AG04449 (cell line): ENCODE measurements around the gene ADAM8.
"Not testable (repeated sequence)": the region's sequence is repeated elsewhere in the genome, so short reads cannot be mapped to it uniquely, and the experiment has no call there.

Source experiments
- CTCF ChIA-PET: fragments of 350-600 bp; formaldehyde crosslinking; extraction: SDS; loops from one replicate; lab custom pipeline; 2021; ENCODE audit warnings: antibody characterized with exemption; lab: Yijun Ruan, JAX
- POLR2A ChIA-PET: fragments of 400-600, 350-600 bp; formaldehyde crosslinking; extraction: SDS; loops from one replicate; lab custom pipeline; 2020; ENCODE audit warnings: antibody characterized with exemption, inconsistent platforms; lab: Yijun Ruan, JAX
- DNase-seq: peaks from one replicate; pipeline ENCODE4 v3.0.0-alpha.2; 2010; ENCODE audit warnings: low read depth, low spot score
- H3K4me3 ChIP-seq: 2 replicates; pipeline ENCODE4 v1.5.1; 2011; ENCODE audit warnings: low read depth, mild to moderate bottlenecking, control low read depth, low read length
- CTCF ChIP-seq: IDR thresholded peaks from one replicate; pipeline ENCODE4 v1.5.1; 2011; ENCODE audit warnings: mild to moderate bottlenecking, moderate library complexity, low read length, control low read depth, inconsistent platforms; ENCODE audit not compliant: insufficient read depth; ENCODE audit errors: missing control alignments

Gene ADAM8

GRCh38 chr10:133276435-133277201 lies at the start of gene ADAM8:
TSS of gene ADAM8 (minus strand) at chr10:133276868. CDS start at chr10:133276817, 51 bp downstream.
- TF ChIP-seq CTCF = no peak
- H3K4me3 ChIP-seq = no peak within 1 kb of the TSS
- no peak for DNase-seq
- POLR2A ChIA-PET = no interaction called here
- CTCF ChIA-PET = interaction anchor here (1.8 kb wide), 1 partner anchor 53 kb away, joined by 4 read pairs; no protein-coding TSS in a partner anchor

GRCh38 chr10:133326223-133326551 lies 49.5 kb upstream of the ADAM8 start:
- ChIA-PET POLR2A (no interaction called here), CTCF (interaction anchor here (2.1 kb wide), 1 partner anchor 21 kb away, joined by 6 read pairs; the partner anchor contains the start of gene PRAP1)

DNA sequence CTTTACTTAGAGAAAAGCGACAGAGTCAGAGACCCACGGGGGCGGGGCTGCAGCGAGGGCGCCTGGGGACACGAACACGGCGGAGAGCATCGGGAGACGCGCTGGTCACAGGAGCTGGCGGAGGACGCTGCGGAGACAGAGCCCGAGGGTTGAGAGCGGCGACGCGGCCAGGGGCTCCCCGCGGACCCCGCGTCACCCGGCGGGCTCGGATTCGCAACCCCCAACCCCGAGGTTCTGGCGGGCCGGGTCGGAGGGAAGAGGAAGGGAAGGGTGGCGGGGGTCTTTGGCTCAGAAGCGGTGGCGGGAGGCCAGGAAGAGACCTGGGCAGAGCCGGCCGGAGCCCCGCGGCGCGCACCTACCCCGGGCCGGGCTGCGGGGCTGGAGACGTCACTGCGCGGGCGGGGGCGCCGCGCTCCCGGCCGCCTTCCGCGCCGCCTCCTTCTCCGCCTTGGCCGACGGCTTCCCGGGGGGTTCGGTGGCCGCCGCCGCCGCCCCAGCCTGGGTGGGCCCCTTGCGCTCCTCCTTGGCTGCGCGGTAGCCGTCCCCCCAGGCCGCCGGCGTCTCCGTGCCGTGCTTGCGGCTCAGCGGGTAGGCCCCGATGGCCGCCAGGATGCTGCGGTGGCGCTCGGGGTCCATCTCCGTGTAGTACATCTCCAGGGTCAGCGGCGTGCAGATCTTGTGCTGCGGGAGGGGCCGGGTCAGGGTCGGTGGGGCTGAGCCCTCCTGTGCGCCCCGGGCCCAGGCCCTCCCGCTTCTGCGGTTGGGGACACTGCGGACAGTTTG lies 49.0 kb upstream of the ADAM8 start:
- CTCF ChIA-PET = interaction anchor here (2.6 kb wide), 1 partner anchor 11 kb away, joined by 19 read pairs; no protein-coding TSS in a partner anchor
- DNase-seq = no peak
- POLR2A ChIA-PET = no interaction called here

More at GRCh38 chr10:133326223-133326551, 49.5 kb upstream of the ADAM8 start:
- TF ChIP-seq CTCF = no peak
- H3K4me3 ChIP-seq = peak overlapping the region; percentile 46
- DNase-seq = no peak

GRCh38 chr10:133324857-133325260 lies 48.2 kb upstream of the ADAM8 start:
- TF ChIP-seq CTCF = no peak
- no peak for DNase-seq
- CTCF ChIA-PET = interaction anchor here (2.6 kb wide), 1 partner anchor 10 kb away, joined by 19 read pairs; no protein-coding TSS in a partner anchor
- H3K4me3 ChIP-seq = peak overlapping the region; percentile 3; the same call in 1 of the 2 replicates
- POLR2A ChIA-PET = no interaction called here

More for the DNA sequence above, 49.0 kb upstream of the ADAM8 start:
- H3K4me3 ChIP-seq = peak overlapping the region; percentile 46
- TF ChIP-seq CTCF = no peak

- CTCF ChIA-PET = interaction anchor here (2.6 kb wide), 1 partner anchor 9 kb away, joined by 19 read pairs; no protein-coding TSS in a partner anchor
- no peak for DNase-seq
- no peak overlapping the region for H3K4me3 ChIP-seq
- POLR2A ChIA-PET = no interaction called here
- TF ChIP-seq CTCF = no peak
Observed at GRCh38 chr10:133324198-133324792, 47.6 kb upstream of the ADAM8 start.

DNA sequence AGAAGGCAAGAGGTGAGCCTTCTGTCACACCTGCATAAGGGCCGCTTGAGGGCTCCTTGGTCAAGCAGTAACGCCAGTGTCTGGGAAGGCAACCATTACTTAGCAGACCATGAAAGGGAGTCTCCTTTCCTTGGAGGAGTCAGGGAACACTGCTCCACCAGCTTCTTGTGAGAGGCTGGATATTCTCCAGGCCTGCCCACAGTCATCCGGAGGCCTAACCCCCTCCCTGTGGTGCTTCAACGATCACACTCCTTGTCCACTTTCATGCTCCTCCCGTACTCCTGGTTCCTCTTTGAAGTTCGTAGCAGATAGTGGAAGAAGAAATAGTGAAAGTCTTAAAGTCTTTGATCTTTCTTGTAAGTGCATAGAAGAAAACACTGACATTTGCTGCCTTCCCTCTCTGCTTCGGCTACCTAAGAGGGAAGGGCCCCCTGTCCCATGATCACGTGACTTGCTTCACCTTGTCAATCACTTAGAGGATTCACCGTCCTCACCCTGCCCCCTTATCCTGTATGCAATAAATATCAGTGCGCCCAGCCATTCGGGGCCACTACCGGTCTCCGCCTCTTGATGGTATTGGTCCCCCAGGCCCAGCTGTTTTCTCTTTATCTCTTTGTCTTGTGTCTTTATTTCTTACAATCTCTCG lies 45.5 kb upstream of the ADAM8 start:
- POLR2A ChIA-PET = not testable (repeated sequence)
- CTCF ChIA-PET = interaction anchor here (4.1 kb wide), 1 partner anchor 7 kb away, joined by 31 read pairs; no protein-coding TSS in a partner anchor

GRCh38 chr10:133320852-133321422 lies 44.3 kb upstream of the ADAM8 start:
- POLR2A ChIA-PET, DNase-seq, H3K4me3 ChIP-seq: not testable (repeated sequence)
- CTCF ChIA-PET = interaction anchor here (0.8 to 4.1 kb wide), 4 partner anchors 8 to 381 kb away, joined by 3 to 31 read pairs (median 4); no protein-coding TSS in a partner anchor

More for the DNA sequence above, 45.5 kb upstream of the ADAM8 start:
- H3K4me3 ChIP-seq, DNase-seq: not testable (repeated sequence)
